Measurements from ENCODE around the gene THOC6.

The THOC6 gene

DNA sequence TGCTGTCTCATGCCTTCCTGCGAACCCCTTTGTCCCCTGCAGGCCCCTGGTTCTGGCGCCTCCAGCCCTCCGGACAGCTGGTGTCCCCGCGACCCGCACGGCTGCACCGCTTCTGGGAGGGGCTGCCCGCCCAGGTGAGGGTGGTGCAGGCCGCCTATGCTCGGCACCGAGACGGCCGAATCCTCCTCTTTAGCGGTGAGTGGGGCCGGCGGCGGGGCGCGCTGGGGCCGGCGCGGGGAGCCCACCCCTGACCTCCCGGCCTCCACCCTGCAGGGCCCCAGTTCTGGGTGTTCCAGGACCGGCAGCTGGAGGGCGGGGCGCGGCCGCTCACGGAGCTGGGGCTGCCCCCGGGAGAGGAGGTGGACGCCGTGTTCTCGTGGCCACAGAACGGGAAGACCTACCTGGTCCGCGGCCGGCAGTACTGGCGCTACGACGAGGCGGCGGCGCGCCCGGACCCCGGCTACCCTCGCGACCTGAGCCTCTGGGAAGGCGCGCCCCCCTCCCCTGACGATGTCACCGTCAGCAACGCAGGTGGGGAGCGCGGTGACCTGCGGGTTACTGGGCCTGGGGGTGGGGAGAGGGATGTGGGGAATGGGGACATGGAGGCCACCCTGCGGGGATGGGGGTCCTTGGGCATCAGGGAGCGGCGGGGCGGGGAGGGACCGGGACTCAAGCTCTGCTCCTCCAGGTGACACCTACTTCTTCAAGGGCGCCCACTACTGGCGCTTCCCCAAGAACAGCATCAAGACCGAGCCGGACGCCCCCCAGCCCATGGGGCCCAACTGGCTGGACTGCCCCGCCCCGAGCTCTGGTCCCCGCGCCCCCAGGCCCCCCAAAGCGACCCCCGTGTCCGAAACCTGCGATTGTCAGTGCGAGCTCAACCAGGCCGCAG lies 34.5 kb downstream of the THOC6 start:
- H3K4me2 ChIP-seq, result peak overlapping the region; percentile 80
- TF ChIP-seq, protein P1, sequence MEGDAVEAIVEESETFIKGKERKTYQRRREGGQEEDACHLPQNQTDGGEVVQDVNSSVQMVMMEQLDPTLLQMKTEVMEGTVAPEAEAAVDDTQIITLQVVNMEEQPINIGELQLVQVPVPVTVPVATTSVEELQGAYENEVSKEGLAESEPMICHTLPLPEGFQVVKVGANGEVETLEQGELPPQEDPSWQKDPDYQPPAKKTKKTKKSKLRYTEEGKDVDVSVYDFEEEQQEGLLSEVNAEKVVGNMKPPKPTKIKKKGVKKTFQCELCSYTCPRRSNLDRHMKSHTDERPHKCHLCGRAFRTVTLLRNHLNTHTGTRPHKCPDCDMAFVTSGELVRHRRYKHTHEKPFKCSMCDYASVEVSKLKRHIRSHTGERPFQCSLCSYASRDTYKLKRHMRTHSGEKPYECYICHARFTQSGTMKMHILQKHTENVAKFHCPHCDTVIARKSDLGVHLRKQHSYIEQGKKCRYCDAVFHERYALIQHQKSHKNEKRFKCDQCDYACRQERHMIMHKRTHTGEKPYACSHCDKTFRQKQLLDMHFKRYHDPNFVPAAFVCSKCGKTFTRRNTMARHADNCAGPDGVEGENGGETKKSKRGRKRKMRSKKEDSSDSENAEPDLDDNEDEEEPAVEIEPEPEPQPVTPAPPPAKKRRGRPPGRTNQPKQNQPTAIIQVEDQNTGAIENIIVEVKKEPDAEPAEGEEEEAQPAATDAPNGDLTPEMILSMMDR (conservative IDR thresholded peaks at IDR 0.05; ENCODE audit: low read depth, low read length), result no peak
- H3K36me3 ChIP-seq (ENCODE audit: insufficient read depth), result no peaks in the 10 kb centered on the region
- peak overlapping the region; percentile 98 for H2AFZ ChIP-seq (ENCODE audit: low read depth)
- H3K79me2 ChIP-seq (ENCODE audit: insufficient read depth, low read depth), result no peaks in the 10 kb centered on the region
- H3K27ac ChIP-seq, result 0 out of 2 replicates have a peak overlapping the region, but pooled peaks have one; percentile 43
- H3K4me3 ChIP-seq (IDR thresholded peaks at IDR 0.05; ENCODE audit: insufficient read depth, low read depth, low read length), result no peak overlapping the region
- H3K27me3 ChIP-seq (ENCODE audit: insufficient read depth, low read depth), result peaks cover 6% of the 10 kb centered on the region; the same call in 1 of the 2 replicates
- H3K9ac ChIP-seq, result peak overlapping the region; percentile 92
- H4K20me1 ChIP-seq (ENCODE audit: insufficient read depth), result no peaks in the 10 kb centered on the region
- H3K4me1 ChIP-seq (ENCODE audit: low read depth, poor library complexity, severe bottlenecking), result peaks cover 6% of the 10 kb centered on the region

DNA sequence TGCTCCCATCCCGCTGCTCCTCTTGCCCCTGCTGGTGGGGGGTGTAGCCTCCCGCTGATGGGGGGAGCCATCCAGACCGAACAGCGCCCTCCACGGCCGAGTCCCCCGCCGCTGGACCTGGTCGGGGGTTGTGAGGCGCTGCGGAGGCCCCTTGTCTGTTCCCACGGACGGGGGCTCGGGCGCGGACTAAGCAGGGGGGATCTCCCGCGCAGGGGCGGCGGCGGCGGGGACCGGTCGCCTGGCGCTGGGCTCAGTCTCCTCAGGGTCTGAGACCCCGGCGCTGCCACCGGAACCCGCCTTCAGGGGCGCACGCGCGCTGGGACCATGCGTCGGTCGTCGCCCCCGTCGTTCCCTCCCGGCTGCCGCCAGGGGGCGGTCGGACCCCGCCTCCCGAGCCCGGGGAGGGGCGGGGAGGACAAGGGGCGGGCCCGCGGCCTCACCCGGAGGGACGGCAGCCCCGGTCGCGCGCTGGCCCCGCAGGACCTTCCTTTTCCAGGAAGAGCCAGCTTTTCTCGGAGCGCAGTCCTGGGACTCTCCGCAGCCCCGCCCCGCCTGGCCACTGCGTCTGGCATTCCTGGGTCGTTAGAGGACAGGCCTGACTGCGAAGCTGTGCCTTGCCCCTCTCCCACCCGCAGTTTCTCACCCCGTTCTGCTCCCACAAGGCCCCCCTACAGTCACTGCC lies 35.3 kb downstream of the THOC6 start:
- H3K36me3 ChIP-seq (ENCODE audit: insufficient read depth), result no peaks in the 10 kb centered on the region
- TF ChIP-seq, protein P1 (conservative IDR thresholded peaks at IDR 0.05; ENCODE audit: low read depth, low read length), result peak; percentile 84
- peak overlapping the region; percentile 92 for H3K9ac ChIP-seq
- H3K27me3 ChIP-seq (ENCODE audit: insufficient read depth, low read depth), result peaks cover 6% of the 10 kb centered on the region; the same call in 1 of the 2 replicates
- H2AFZ ChIP-seq (ENCODE audit: low read depth), result peak overlapping the region; percentile 98
- H3K79me2 ChIP-seq (ENCODE audit: insufficient read depth, low read depth), result no peaks in the 10 kb centered on the region
- H3K4me3 ChIP-seq (IDR thresholded peaks at IDR 0.05; ENCODE audit: insufficient read depth, low read depth, low read length), result no peak overlapping the region
- no peaks in the 10 kb centered on the region for H4K20me1 ChIP-seq (ENCODE audit: insufficient read depth)
- H3K4me1 ChIP-seq (ENCODE audit: low read depth, poor library complexity, severe bottlenecking), result peaks cover 6% of the 10 kb centered on the region
- H3K4me2 ChIP-seq, result peak overlapping the region; percentile 80
- H3K27ac ChIP-seq, result 0 out of 2 replicates have a peak overlapping the region, but pooled peaks have one; percentile 43

DNA sequence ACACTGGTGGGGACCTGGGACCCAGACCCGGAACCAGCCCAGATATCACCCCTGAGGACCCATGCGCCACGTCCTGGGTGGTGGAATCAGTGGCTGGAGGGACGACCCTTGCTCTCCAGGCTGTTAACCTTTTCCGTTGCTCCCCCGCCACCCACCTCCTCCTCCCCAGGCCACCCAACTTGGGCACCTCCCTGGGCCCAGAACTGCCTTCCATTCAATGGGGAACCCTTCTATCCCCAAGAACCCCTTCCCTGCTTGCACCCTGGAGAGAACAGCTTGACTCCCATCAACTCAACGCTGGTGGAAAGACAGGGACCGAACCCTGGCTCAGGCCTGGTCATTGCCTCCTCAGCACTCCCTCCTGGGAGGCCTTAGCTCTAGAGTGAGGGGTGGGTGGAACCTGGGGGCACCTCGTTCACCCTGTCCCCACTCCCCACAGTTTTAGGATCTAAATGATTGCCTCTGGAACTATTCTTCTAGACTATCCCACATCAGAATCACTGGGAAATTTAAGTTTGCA lies 35.9 kb downstream of the THOC6 start:
- H3K4me3 ChIP-seq (IDR thresholded peaks at IDR 0.05; ENCODE audit: insufficient read depth, low read depth, low read length), result no peak overlapping the region
- H3K4me2 ChIP-seq, result peak overlapping the region; percentile 80
- peaks cover 6% of the 10 kb centered on the region; the same call in 1 of the 2 replicates for H3K27me3 ChIP-seq (ENCODE audit: insufficient read depth, low read depth)
- TF ChIP-seq, protein P1 (conservative IDR thresholded peaks at IDR 0.05; ENCODE audit: low read depth, low read length), result no peak
- H4K20me1 ChIP-seq (ENCODE audit: insufficient read depth), result no peaks in the 10 kb centered on the region
- peak overlapping the region; percentile 98 for H2AFZ ChIP-seq (ENCODE audit: low read depth)
- peaks cover 6% of the 10 kb centered on the region for H3K4me1 ChIP-seq (ENCODE audit: low read depth, poor library complexity, severe bottlenecking)
- H3K36me3 ChIP-seq (ENCODE audit: insufficient read depth), result no peaks in the 10 kb centered on the region
- peak overlapping the region; percentile 92; the same call in 1 of the 2 replicates for H3K9ac ChIP-seq
- no peaks in the 10 kb centered on the region for H3K79me2 ChIP-seq (ENCODE audit: insufficient read depth, low read depth)
- H3K27ac ChIP-seq, result no peak overlapping the region

DNA sequence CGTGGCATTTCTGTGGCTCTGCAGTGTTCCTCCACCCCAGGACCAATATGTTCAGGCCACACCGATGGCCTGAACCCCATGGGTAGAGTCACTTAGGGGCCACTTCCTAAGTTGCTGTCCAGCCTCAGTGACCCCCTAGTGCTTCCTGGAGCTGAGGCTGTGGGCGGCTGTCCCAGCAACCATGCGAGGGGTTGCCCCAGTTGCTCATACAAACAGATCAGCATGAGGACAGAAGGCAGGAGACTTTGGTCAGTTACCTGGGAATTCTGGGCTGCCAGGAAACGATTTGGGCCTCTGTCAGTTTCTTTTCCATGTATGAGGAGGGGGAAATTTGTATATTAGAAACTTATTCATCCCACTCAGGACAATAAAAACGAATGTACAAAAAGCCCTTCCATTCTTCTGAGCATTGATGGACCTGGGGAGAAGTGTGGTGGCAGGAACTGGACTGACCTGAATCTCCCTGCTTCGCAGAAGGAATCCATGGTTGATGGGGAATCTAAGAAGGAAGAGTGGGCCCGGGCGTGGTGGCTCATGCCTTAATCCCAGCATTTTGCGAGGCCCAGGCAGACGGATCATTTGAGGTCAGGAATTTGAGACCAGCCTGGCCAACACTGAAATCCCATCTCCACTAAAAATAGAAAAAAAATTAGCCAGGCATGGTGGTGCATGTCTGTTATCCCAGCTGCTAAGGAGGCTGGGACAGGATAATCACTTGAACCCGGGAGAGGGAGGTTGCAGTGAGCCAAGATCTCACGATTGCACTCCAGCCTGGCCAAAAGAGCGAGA lies 36.7 kb downstream of the THOC6 start:
- Histone ChIP-seq H3K27me3 (ENCODE audit: insufficient read depth, low read depth) (peaks cover 6% of the 10 kb centered on the region; the same call in 1 of the 2 replicates), H3K4me1 (ENCODE audit: low read depth, poor library complexity, severe bottlenecking) (peaks cover 12% of the 10 kb centered on the region), H3K36me3 (ENCODE audit: insufficient read depth) (no peaks in the 10 kb centered on the region), H2AFZ (ENCODE audit: low read depth) (peak overlapping the region; percentile 98; the same call in 1 of the 2 replicates), H3K9ac (no peak overlapping the region), H3K4me2 (no peak overlapping the region), H3K4me3 (IDR thresholded peaks at IDR 0.05; ENCODE audit: insufficient read depth, low read depth, low read length) (no peak overlapping the region), H3K27ac (no peak overlapping the region), H3K79me2 (ENCODE audit: insufficient read depth, low read depth) (no peaks in the 10 kb centered on the region), H4K20me1 (ENCODE audit: insufficient read depth) (no peaks in the 10 kb centered on the region)
- TF ChIP-seq, protein P1 (conservative IDR thresholded peaks at IDR 0.05; ENCODE audit: low read depth, low read length), result no peak

Data from KMS-11 (cell line).